Smooth muscle cell (in vitro differentiated cells): ENCODE data around the gene CTSE. TPM values are rescaled to one million over a fixed set of nuclear protein-coding genes. Genes with fewer than 3 reads are reported as not detected.

Source experiments
- DNase-seq: peaks from one replicate; lab custom pipeline; 2025; ENCODE audit not compliant: unreplicated experiment; lab: John Stamatoyannopoulos, UW
- H2AFZ ChIP-seq: fragments of 200-600 bp; sonication (generic); 2 replicates; pipeline ENCODE4 v1.6.0; 2016; ENCODE audit warnings: antibody characterized with exemption, low read depth, mild to moderate bottlenecking
- H3F3A ChIP-seq: fragments of 200-600 bp; sonication (generic); 2 replicates; pipeline ENCODE4 v1.6.0; 2017; ENCODE audit warnings: antibody characterized with exemption, low read depth
- H3K27ac ChIP-seq: fragments of 200-600 bp; sonication (generic); 2 replicates; pipeline ENCODE4 v1.5.1; 2016; ENCODE audit warnings: low read depth, mild to moderate bottlenecking
- H3K27me3 ChIP-seq: fragments of 200-600 bp; sonication (generic); 2 replicates; pipeline ENCODE4 v1.6.1; 2016; ENCODE audit warnings: low read depth, mild to moderate bottlenecking
- H3K36me3 ChIP-seq: fragments of 200-600 bp; sonication (generic); 2 replicates; pipeline ENCODE4 v1.5.1; 2016; ENCODE audit warnings: low read depth
- H3K4me1 ChIP-seq: fragments of 200-600 bp; sonication (generic); 2 replicates; pipeline ENCODE4 v1.5.1; 2016; ENCODE audit warnings: low read depth
- H3K4me2 ChIP-seq: fragments of 200-600 bp; sonication (generic); 2 replicates; pipeline ENCODE4 v1.6.0; 2016; ENCODE audit warnings: mild to moderate bottlenecking
- H3K4me3 ChIP-seq: fragments of 200-600 bp; sonication (generic); 2 replicates; pipeline ENCODE4 v1.5.1; 2016; ENCODE audit warnings: mild to moderate bottlenecking
- H3K79me2 ChIP-seq: fragments of 200-600 bp; sonication (generic); 2 replicates; pipeline ENCODE4 v1.6.0; 2016; ENCODE audit warnings: low read depth, mild to moderate bottlenecking
- H3K9ac ChIP-seq: fragments of 200-600 bp; sonication (generic); 2 replicates; pipeline ENCODE4 v1.6.0; 2016; ENCODE audit warnings: low read depth
- H3K9me3 ChIP-seq: fragments of 200-600 bp; sonication (generic); replicated peaks from 2 replicates; pipeline ENCODE4 v1.5.1; 2016; ENCODE audit warnings: low read depth
- H4K20me1 ChIP-seq: fragments of 200-600 bp; sonication (generic); 2 replicates; pipeline ENCODE4 v1.6.0; 2016; ENCODE audit warnings: low read depth
- WGBS: methylation state at CpG from one replicate; pipeline ENCODE4 v1.1.7; 2016; ENCODE audit warnings: low lambda C conversion rate; 5-methylcytosine and 5-hydroxymethylcytosine counted together
- polyA plus RNA-seq: library from polyadenylated mRNA; unstranded; fragments of >200 nt; fragmentation: Nextera tagmentation; extraction: Ambion mirVana; gene quantifications from 2 replicates; pipeline ENCODE4 v1.2.1, GENCODE V29; 2016
- total RNA-seq: library from RNA; depleted of rRNA; stranded (reverse); fragments of >200 nt; gene quantifications from 2 replicates; pipeline ENCODE4 v1.2.3, GENCODE V29; 2014
- TF ChIP-seq, protein P1 (sequence below): fragments of 200-600 bp; sonication (generic); IDR thresholded peaks from 2 replicates; pipeline ENCODE4 v1.5.1; 2017; ENCODE audit warnings: borderline replicate concordance, mild to moderate bottlenecking, antibody characterized with exemption; ENCODE audit not compliant: insufficient read depth, poor library complexity, severe bottlenecking

The CTSE gene
- total and polyA plus RNA-seq, 2 experiments from 2014 or later = not detected

DNA sequence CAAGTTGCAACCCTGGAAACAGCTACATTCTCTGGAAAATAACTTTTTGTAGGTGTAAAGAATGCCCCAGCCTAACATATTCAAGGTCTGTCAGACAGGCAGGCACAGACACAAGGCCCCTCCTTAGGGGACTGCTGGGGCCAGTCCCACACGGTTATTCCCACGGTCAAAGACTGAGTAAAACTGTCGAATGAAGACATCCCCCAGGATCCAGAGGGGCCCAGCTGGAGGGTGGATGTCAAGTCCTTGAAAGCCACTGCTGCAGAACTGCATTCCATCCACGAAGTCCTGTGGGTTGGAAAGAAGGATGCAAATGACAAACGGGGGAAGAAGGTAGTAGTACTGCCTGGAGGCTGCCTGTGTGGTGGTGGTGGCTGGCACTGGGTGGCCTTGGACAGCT, 13.6 kb downstream of the CTSE start:
- DNase-seq = no peak
- Histone ChIP-seq H3K4me3 (no peak overlapping the region), H3K27me3 (no peaks in the 10 kb centered on the region), H3K79me2 (no peaks in the 10 kb centered on the region), H3K36me3 (no peaks in the 10 kb centered on the region), H4K20me1 (no peaks in the 10 kb centered on the region), H3K4me2 (no peak overlapping the region), H3K4me1 (no peaks in the 10 kb centered on the region), H3K9me3 (no peaks in the 10 kb centered on the region), H3F3A (no peaks in the 10 kb centered on the region), H3K27ac (no peak overlapping the region), H2AFZ (peak overlapping the region; percentile 66), H3K9ac (no peak overlapping the region)
- 18% methylated on average over 5 of the region's 5 CpGs for WGBS
- TF ChIP-seq, protein P1, sequence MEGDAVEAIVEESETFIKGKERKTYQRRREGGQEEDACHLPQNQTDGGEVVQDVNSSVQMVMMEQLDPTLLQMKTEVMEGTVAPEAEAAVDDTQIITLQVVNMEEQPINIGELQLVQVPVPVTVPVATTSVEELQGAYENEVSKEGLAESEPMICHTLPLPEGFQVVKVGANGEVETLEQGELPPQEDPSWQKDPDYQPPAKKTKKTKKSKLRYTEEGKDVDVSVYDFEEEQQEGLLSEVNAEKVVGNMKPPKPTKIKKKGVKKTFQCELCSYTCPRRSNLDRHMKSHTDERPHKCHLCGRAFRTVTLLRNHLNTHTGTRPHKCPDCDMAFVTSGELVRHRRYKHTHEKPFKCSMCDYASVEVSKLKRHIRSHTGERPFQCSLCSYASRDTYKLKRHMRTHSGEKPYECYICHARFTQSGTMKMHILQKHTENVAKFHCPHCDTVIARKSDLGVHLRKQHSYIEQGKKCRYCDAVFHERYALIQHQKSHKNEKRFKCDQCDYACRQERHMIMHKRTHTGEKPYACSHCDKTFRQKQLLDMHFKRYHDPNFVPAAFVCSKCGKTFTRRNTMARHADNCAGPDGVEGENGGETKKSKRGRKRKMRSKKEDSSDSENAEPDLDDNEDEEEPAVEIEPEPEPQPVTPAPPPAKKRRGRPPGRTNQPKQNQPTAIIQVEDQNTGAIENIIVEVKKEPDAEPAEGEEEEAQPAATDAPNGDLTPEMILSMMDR = no peak

DNA sequence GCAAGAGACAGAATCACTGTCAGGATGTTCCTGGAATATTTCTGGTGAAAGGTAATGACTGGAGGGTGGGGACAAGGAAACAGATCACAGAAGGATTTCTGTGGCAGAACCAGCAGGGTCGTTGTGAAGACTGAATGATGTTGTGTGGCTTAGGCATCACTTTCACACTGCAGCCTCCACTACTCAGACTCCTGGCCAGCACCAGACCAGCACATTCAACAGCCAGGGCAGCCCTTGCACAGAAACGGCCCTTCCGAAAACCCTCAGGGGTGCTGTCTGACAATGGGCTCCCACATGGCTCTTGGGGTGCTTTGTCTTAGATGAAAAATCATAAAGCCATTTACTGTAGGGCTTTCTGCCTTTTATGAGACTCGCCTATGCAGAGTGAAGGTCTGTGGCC, 16.7 kb downstream of the CTSE start:
- H3K27me3 ChIP-seq = no peaks in the 10 kb centered on the region
- TF ChIP-seq, protein P1 = no peak
- H3K4me1 ChIP-seq = peaks cover 14% of the 10 kb centered on the region
- no peak for DNase-seq
- WGBS = 77% methylated on average over 4 of the region's 4 CpGs
- H3K27ac ChIP-seq = no peak overlapping the region
- no peak overlapping the region for H3K4me2 ChIP-seq
- no peaks in the 10 kb centered on the region for H4K20me1 ChIP-seq
- no peak overlapping the region for H3K4me3 ChIP-seq
- peaks cover 22% of the 10 kb centered on the region for H3F3A ChIP-seq
- H2AFZ ChIP-seq = no peak overlapping the region
- no peaks in the 10 kb centered on the region for H3K36me3 ChIP-seq
- no peaks in the 10 kb centered on the region for H3K79me2 ChIP-seq
- H3K9me3 ChIP-seq = no peaks in the 10 kb centered on the region
- H3K9ac ChIP-seq = no peak overlapping the region

DNA sequence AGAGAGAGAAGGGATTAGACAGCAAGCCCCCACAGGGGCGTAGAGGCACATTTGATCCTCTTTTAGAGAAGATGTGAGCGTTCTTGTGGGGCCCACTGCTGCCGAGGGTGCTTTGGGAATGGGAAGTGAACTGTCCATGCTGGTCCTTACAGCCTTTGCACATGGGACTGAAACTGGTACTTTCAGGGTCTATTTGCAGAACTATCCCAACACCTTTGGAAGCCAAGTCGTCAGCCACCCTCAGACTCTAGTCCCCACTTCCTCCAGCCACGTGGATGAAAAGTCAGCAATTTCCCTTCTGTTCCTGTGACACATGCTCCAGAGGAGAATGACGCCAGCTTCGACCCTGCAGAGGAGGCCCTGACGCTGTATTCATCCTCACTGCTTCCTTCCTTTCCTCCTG, 17.9 kb downstream of the CTSE start:
- 71% methylated on average over 8 of the region's 8 CpGs for WGBS
- Histone ChIP-seq H3K79me2 (no peaks in the 10 kb centered on the region), H3K4me3 (no peak overlapping the region), H3K9ac (no peak overlapping the region), H3K4me1 (peaks cover 20% of the 10 kb centered on the region), H3K27me3 (no peaks in the 10 kb centered on the region), H3K9me3 (no peaks in the 10 kb centered on the region), H3K27ac (no peak overlapping the region), H3K36me3 (no peaks in the 10 kb centered on the region), H3F3A (peaks cover 26% of the 10 kb centered on the region), H3K4me2 (no peak overlapping the region), H2AFZ (no peak overlapping the region), H4K20me1 (peaks cover 1% of the 10 kb centered on the region)
- no peak for DNase-seq
- TF ChIP-seq, protein P1 = no peak

DNA sequence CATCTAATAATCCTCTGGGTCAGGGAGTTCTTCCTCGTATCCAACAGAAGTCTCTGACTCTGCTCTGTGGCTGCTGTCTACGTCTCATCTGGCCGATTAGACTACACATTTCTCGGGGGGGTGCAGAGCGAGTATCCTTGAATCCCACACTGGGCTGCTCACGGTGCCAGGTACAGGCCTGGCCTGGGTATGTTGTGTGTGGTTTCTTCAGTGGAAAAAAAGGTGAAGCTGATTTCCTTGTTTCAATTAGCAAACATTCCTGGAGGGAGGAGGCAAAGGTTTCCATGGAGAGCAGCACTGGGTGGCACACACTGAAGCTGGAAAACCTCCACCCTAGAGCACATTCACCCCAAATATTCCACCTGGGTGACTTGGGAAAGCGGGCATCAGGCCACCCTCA, 18.5 kb downstream of the CTSE start:
- TF ChIP-seq, protein P1 = no peak
- 80% methylated on average over 7 of the region's 7 CpGs for WGBS
- H3K9me3 ChIP-seq = no peaks in the 10 kb centered on the region
- H3K36me3 ChIP-seq = no peaks in the 10 kb centered on the region
- H3K27me3 ChIP-seq = no peaks in the 10 kb centered on the region
- no peak overlapping the region for H2AFZ ChIP-seq
- peaks cover 24% of the 10 kb centered on the region for H3K4me1 ChIP-seq
- peaks cover 32% of the 10 kb centered on the region for H3F3A ChIP-seq
- DNase-seq = no peak
- peak overlapping the region; percentile 97 for H3K27ac ChIP-seq
- H3K79me2 ChIP-seq = peaks cover under 1% of the 10 kb centered on the region
- peak overlapping the region; percentile 20 for H3K9ac ChIP-seq
- H3K4me3 ChIP-seq = no peak overlapping the region
- peaks cover 3% of the 10 kb centered on the region for H4K20me1 ChIP-seq
- H3K4me2 ChIP-seq = no peak overlapping the region
